Choroid plexus epithelial cell (primary cell): ENCODE data around the gene RSRC1.

Experiments
- DNase-seq: peaks from one replicate; pipeline ENCODE4 v3.0.0-alpha.2; 2010; ENCODE audit warnings: low read depth
- H3K4me3 ChIP-seq: 2 replicates; pipeline ENCODE4 v1.5.1; 2011; ENCODE audit warnings: low read depth, mild to moderate bottlenecking, control low read depth, low read length, moderate library complexity
- TF ChIP-seq, protein P1 (sequence below): conservative IDR thresholded peaks from 2 replicates; pipeline ENCODE4 v1.5.1; 2011; ENCODE audit warnings: low read depth, mild to moderate bottlenecking, control low read depth, inconsistent platforms, low read length, moderate library complexity

Gene RSRC1

DNA sequence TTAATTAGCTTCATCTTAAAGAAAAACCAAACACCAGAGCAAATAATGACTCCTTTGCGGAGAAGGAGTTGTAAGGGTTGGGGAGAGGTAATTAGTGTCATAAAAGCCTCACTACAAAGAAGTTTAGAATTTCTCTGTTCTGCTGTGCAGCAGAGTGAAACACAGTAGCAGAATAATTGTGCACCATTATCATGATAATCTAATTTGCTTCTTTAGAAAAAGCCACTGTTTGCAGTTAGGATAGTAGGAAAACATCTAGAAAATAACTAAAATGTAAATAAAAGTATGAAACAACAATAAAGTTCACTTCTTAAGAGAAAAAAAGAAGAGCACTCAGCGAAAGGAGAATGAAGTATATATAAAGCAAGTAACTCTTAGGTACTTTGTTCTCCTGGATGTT, 9.2 kb upstream of the RSRC1 start:
- DNase-seq: no peak
- H3K4me3 ChIP-seq: no peak overlapping the region
- TF ChIP-seq, protein P1, sequence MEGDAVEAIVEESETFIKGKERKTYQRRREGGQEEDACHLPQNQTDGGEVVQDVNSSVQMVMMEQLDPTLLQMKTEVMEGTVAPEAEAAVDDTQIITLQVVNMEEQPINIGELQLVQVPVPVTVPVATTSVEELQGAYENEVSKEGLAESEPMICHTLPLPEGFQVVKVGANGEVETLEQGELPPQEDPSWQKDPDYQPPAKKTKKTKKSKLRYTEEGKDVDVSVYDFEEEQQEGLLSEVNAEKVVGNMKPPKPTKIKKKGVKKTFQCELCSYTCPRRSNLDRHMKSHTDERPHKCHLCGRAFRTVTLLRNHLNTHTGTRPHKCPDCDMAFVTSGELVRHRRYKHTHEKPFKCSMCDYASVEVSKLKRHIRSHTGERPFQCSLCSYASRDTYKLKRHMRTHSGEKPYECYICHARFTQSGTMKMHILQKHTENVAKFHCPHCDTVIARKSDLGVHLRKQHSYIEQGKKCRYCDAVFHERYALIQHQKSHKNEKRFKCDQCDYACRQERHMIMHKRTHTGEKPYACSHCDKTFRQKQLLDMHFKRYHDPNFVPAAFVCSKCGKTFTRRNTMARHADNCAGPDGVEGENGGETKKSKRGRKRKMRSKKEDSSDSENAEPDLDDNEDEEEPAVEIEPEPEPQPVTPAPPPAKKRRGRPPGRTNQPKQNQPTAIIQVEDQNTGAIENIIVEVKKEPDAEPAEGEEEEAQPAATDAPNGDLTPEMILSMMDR: no peak

DNA sequence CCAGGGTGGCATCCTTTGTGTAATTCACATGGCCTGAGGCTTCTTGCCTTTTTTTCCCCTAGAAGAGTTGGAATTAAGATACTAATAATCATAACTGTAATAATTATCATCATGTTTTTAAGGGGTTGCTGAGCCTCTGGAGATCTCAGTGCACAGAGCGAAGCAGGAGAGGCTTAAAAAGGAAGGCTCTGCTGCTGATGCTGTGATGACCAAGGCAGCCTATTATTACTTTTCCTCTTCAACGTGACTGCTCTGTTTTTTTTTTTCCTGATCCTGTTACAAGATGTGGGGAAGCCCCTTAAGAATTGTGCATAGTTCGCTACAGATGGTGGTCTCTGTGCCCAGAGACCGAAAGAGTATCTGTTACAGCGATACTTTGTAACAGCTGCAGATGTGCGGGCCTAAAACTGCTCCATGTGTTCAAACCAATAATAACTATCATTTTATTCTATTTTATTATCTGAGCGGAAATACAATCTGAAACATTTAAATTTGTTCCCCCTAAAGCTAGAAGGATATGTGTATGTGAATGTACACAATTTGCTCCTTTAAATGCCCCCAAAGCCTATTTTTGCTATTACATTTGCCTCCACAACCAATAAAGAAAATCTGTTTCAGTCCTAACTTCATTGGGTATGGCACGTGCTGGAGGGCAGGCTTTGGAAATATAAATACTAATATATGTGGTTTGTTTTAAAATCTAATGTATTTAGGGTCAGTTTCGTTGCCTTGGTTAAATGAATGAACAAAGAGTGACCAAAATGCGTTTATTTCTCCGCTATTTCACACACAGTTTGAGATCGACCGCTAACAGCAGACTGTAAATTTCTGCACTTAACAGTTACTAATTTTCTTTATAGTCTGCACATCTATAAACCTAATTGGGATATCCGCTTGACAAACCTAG, 8.3 kb upstream of the RSRC1 start:
- DNase-seq: no peak
- TF ChIP-seq, protein P1: no peak
- no peak overlapping the region for H3K4me3 ChIP-seq

DNA sequence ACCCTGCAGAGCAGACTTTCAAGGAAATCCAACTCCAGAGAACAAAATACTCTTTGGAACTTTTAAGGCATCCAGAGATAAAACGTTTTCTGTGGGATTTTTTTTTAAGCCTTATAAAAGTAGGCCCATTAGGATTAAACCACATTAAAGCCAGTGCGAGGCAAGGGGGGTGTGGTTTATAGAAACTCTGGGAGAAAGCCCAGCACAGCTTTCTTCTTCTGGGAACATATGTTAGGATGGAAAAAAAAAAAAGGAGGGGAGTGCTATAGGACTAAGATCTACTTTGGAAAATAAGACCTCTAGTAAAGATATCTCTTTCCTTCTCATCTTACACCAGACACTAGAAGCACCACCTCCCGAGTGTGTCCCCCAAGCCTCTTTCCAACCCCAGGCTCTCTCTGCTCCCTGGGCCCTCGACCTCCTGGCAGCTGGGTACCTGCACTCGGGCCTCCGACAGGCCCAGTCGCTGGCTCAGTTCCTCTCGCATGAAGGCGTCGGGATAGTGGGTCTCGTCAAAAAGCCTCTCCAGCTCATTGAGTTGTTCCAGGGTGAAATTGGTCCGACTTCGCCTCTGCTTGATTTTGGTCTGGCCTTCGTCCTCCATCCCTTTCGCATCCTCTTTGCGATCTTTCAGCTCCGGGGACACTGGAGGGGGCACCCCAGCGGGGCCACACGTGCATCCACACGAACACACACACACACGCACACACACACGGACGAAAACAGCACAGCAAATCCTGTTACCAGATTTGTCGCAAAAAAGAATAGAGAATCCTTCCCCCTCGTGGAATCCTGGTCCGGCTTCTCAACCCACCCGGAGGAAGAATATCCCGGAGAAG, 7.4 kb upstream of the RSRC1 start:
- TF ChIP-seq, protein P1: no peak

DNA sequence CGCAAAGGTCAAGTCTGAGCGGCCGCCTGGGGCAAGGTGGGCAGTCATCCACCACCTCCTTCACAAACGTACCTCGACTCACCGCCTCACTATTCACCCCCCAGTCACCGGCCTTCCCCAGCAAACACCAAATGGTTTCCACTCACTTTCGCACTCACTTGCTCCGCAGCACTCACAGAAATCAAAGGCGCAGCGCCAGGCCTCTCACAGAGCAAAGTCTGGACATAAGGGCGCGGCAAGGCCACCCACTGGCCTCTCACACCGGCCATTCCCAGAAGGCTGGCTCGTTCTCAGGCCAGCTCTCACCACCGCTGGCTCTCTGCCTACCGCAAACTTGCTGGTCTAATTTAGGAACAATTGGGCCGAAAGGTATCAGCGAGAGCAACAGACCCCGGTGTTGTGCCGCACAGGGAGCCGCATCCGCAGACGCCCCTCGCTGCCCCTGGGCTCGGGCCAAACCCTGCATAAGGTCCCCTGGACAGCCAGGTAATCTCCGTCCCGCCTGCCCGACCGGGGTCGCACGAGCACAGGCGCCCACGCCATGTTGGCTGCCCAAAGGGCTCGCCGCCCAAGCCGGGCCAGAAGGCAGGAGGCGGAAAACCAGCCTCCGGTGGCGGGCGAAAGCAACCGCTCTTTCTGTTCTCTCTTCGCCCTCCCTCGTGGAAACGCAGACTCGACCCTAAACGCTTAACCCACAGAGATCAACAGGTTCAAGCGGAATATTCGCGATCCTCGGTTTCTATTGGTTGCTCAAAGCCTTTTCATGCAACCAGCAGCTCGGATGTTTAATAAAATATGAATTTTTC, 6.6 kb upstream of the RSRC1 start:
- no peak for DNase-seq
- H3K4me3 ChIP-seq: no peak overlapping the region
- TF ChIP-seq, protein P1: no peak

More for the DNA sequence above, 7.4 kb upstream of the RSRC1 start:
- no peak for DNase-seq
- H3K4me3 ChIP-seq: no peak overlapping the region

DNA sequence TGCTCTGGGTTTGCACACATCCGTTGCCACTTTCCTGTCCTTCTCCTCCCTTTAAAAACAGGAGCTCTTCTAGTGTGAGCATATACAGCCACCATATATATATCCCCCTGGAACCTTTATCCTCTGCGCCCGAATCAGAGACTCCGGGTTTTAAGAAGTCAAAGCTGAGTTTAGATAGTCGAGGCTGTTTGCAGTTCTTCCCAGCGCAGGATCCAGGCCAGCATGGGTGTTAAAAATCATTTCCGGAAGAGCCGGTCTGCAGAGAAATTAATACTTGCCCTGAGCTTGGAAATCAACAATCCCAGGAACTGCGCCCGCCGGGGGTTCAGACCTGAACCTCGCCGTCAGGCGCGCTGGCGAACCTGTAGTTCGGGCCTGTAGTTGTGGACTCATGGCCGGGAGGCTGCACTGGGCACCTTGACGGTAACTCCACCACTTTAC, 6.0 kb upstream of the RSRC1 start:
- TF ChIP-seq, protein P1: no peak
- DNase-seq: no peak
- no peak overlapping the region for H3K4me3 ChIP-seq

DNA sequence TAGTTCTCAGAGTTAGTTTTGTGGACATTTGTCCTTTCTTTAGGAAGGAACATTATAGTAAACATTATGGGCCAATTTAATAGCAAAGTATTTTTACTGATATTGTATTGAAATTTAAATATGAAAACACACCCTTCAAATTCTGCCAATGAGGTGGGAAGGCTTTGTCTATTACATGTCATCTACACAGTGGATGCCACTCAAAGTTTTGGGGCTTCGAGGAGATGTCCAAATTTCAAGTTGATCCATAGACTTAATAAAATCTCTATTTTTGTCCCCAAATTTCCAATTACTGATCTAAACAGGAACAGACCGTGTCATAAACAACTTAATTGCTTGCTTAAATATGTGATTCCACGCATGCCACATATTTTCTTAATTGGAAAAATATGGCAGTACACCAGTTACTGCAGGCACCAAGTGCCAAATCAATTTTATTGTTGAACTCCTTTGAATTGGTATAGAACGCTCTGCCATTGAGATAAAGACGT, 5.4 kb upstream of the RSRC1 start:
- TF ChIP-seq, protein P1: no peak
- no peak overlapping the region for H3K4me3 ChIP-seq
- DNase-seq: no peak
